Panc1 (cell line): ENCODE data around the gene ACP7.
A peak's percentile ranks its signal among the peaks of the same experiment; 100 is the strongest.

ENCODE experiments used
- POLR2AphosphoS5 ChIP-seq: IDR thresholded peaks from 2 replicates; pipeline ENCODE4 v1.6.1; 2012; ENCODE audit warnings: mild to moderate bottlenecking, low read depth, low read length, moderate library complexity
- TF ChIP-seq, protein P1 (sequence below): fragments of 450-650 bp; IDR thresholded peaks from 2 replicates; pipeline ENCODE4 v1.5.1; 2017; ENCODE audit warnings: mild to moderate bottlenecking

DNA sequence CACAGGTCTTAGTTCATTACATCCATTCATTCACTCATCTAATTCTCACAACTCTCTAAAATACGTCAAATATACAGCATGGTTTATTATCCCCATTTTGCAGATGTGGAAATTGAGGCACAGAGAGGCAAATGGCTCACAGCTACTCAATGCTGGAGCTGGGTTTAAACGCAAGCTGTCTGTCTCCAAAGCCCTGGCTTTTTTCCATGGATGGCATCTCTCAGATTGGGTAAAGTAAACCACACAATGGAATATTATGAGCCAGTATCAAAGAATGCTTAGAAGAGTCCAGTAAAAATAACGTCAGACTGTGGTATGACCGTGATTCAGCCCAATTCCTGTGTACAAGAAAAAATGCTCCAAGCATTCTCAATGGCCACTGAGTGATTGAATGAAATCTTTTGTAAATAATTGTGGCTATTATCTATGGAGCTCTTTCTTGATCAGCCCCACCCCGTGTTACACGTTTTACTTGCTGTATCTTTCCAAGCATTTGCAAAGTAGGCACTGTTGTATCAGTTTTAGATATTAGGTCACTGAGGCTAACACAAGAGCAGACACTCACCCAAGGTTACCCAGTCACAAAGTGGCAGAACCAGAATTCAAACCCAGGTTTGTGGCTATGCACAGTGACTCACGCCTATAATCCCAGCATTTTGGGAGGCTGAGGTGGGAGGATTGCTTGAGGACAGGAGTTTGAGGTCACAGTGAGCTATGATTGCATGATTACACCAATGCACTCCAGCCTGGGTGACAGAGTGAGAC, 5.5 kb upstream of the ACP7 start:
- TF ChIP-seq, protein P1, sequence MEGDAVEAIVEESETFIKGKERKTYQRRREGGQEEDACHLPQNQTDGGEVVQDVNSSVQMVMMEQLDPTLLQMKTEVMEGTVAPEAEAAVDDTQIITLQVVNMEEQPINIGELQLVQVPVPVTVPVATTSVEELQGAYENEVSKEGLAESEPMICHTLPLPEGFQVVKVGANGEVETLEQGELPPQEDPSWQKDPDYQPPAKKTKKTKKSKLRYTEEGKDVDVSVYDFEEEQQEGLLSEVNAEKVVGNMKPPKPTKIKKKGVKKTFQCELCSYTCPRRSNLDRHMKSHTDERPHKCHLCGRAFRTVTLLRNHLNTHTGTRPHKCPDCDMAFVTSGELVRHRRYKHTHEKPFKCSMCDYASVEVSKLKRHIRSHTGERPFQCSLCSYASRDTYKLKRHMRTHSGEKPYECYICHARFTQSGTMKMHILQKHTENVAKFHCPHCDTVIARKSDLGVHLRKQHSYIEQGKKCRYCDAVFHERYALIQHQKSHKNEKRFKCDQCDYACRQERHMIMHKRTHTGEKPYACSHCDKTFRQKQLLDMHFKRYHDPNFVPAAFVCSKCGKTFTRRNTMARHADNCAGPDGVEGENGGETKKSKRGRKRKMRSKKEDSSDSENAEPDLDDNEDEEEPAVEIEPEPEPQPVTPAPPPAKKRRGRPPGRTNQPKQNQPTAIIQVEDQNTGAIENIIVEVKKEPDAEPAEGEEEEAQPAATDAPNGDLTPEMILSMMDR = no peak
- peak; percentile 93 for TF ChIP-seq POLR2AphosphoS5
